ENCODE data around the gene ARPC1B.
A peak's percentile ranks its signal among the peaks of the same experiment; 100 is the strongest.
"Not testable (repeated sequence)": the region's sequence is repeated elsewhere in the genome, so short reads cannot be mapped to it uniquely, and the experiment has no call there.

The ARPC1B gene

GRCh38 chr7:99369767-99370391 lies 4.7 kb upstream of the ARPC1B start:
- no peak for DNase-seq

GRCh38 chr7:99371376-99371920 lies 3.1 kb upstream of the ARPC1B start:
- DNase-seq: no peak

GRCh38 chr7:99372275-99373090 lies 2.0 kb upstream of the ARPC1B start:
- no peak for DNase-seq

- DNase-seq: no peak
Measured at GRCh38 chr7:99373091-99374066, 1.2 kb upstream of the ARPC1B start.

DNA sequence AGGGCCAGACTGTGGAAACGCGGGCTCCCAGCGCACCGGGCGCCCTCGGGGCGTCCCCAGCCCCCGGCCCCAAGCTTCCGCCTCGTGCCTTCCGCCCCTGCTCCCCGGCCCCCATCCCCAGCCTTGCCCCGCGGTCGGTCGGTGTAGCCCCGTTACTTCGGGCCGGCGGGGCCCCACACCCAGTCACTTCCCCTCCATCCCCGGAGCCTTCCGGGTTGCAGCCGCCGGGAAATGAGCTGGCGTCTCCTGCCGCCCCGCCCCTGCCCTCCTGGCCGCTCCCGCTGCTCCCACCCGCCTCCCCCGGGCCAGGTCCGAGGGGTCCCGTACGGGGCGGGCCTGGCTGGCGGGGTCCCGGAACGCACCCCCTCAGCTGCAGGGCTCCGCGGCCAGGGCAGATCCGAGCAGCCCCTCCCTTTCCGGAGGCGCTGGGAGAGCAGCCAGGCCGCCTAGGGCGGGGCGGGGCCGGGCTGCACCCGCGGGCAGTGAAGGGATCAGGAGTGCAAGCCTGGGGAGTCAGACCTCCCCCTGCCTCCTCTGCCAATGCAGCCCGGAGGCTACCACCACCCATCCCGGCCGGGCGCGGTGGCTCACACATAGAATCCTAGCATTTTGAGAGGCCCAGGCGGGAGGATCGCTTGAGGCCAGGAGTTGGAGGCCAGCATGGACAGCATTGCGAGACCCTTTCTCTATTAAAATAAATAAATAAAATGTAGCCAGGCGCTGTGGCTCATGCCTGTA lies 709 bp downstream of the ARPC1B start:
- DNase-seq: peak; percentile 28 to 58

GRCh38 chr7:99379043-99379577 lies 4.6 kb downstream of the ARPC1B start:
- no peak for DNase-seq

DNA sequence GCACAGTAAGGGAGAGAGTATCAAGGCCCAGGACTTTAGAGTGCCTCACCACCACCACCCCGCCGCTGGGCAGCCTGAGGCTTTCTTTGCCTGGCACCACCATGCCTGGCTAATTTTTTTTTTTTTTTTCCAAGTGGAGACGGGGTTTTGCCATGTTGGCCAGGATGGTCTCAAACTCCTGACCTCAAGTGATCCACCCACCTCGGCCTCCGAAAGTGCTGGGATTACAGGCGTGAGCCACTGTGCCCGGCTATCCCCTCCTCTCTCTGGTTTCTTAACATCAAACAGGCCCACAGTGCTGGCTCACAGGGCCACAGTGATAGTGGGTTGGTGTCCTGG lies 5.1 kb downstream of the ARPC1B start:
- not testable (repeated sequence) for DNase-seq

DNA sequence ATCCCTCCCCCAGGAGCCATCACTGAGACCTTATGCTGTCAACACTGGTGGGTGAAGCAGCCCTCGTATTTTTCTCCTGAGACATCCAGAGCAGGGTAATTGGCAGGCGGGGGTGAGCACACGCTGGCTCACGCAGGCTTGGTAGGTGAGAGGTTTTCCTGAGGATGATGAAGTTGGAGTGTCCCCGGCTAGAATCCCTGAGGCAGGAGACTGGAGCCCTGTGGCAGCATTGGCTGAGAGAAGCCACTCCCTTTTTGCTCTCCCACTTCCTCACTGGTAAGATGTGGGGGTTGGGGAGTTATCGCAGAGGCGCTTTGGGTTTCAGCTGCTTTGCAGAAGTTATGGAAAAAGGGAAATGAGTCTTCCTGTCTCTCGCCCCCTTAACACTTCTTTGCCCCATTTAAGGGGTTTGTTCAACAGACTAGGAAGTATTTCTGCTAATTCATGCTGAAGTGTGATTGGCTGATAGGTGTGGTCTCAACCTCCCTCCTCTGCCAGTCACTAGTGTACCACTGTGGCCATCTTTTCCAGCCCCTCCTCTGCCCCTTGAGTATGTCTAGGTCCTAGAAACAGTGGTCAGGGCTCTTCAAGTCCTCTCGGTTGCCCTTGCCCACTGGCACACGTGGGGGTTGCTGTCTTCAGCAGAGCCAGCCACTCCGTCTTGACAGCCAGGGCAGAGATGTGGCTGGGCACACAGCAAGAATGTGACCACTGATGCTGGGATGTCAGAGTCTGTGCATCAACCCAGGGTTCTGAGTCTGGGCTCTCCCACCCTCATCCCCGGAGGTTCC lies 5.7 kb downstream of the ARPC1B start:
- DNase-seq: no peak

- DNase-seq: no peak
Measured at GRCh38 chr7:99380823-99381663, 6.5 kb downstream of the ARPC1B start.

DNA sequence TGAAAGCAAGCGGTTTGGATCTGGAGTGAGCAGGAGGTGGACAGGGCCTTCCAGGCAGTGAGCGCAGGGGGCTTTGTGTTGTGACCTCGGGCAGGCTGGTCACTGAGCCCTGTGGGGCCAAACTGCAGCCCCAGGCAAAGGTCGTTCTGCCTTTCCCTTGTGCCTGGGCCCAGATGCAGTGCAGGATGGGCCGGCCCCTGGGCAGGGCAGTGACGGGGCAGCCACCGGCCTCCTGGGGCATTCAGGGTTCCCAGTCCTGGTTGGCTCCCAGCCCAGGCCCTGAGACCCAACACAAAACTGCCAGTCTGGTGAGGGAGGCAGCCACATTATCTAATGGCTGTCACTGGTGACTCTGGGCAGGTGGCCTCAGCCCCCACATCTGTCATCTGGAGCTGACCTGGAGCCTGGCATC lies 7.1 kb downstream of the ARPC1B start:
- no peak for DNase-seq

- DNase-seq: no peak
Measured at GRCh38 chr7:99383203-99383602, 8.7 kb downstream of the ARPC1B start.

DNA sequence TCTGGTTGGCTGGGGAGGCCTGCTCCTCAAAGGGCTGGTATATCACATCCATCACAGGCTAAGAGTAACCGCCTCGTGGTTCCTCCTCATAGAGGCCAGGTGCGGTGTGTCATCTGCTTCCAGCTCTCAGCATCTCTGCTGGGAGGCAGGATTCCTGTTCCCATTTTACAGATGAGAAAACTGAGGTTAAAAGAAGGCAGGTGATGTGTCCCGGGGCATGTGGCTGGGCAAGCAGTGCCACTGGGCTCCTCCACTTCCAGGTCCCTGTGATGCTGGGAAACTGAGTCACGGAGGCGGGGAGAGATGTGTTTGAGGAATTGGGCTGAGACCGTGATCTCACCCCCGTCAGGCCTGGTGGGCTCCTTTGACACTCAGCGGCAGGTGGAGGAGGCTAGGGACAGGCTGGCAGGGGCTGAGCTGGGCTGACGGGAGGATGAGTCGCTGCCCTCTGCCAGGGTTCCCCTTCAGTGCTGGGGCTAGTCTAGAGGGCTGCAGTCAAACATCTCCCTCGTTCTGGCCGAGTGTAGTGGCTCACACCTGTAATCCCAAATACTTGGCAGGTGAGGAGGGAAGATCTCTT lies 9.4 kb downstream of the ARPC1B start:
- DNase-seq: no peak

DNA sequence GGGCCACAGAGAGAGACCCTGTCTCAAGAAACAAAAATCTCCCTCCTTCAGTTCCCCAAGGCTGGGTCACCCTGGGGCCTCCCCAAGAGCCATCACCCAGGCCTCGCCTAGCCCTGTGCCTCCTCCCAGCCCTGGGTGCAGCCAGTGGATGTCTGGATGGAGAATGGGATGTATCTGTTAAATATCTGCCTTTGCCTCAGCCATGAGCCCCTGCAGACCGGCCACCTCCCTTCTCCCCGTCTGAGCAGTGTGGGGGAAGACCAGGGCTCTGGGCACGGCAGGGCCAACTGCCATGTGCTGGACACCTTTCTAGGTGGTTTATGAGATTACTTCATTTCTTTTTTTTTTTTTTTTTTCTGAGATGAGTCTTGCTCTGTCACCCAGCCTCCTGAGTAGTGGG lies 10.0 kb downstream of the ARPC1B start:
- DNase-seq: no peak

DNA sequence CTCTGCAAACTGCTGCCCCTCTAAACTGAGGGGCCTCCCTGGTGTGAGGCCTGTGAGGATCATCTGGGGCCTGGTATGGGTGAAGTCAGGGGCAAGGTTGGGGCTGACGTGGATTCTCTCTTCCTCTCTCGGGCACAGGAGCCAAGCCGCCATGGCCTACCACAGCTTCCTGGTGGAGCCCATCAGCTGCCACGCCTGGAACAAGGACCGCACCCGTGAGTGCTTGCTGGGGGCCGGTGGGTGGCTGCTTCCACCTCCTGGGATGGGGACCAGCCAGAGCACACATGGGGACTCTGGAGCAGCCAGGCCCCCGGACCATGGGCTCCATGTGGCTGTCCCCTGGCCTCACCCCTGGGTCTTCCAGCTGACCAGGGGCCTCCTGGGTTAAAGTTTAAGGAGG lies 11.0 kb downstream of the ARPC1B start:
- no peak for DNase-seq

DNA sequence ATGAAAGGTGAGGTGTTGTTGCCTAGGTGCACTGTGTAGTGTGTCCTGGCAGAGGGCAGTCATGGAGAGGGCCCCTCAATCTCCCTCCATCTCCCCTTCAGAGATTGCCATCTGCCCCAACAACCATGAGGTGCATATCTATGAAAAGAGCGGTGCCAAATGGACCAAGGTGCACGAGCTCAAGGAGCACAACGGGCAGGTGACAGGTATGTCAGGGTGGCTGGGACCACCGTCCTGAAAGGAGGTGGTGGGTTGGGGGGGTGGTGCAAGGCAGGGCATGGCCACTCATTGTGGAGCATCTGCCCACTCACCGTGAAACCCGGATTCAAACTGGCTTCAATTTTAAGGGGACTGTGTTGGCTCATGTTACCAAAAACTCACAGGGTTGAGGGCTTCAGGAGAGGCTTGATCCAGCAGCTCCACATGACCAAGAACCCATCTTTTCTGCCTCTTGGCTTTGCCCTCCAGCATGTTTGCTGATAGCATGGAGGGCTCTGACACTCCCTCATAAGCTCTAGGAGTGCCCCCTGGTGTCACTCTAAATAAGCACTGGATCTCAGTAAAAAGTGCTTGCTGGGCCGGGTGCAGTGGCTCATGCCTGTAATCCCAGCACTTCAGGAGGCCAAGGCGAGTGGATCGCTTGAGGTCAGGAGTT lies 12.2 kb downstream of the ARPC1B start:
- peak; percentile 6 to 22 for DNase-seq

DNA sequence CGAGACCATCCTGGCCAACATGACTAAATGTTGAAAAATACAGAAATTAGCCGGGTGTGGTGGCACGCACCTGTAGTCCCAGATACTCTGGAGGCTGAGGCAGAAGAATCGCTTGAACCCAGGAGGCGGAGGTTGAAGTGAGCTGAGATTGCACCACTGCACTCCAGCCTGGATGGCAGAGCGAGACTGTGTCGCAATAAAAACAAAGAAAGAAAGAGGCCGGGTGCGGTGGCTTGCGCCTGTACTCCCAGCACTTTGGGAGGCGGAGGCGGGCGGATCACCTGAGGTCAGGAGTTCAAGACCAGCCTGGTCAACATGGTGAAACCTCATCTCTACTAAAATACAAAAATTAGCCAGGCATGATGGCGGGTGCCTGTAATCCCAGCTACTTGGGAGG lies 12.7 kb downstream of the ARPC1B start:
- DNase-seq: not testable (repeated sequence)

DNA sequence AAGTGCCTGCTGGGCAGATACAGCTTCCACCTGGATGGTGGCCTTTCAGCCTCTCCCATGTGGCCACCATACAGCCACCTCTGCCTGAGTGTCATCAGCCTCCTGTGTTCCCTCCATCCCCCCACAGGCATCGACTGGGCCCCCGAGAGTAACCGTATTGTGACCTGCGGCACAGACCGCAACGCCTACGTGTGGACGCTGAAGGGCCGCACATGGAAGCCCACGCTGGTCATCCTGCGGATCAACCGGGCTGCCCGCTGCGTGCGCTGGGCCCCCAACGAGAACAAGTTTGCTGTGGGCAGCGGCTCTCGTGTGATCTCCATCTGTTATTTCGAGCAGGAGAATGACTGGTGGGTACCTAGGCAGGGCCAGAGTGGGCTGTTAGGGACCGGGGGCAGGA lies 13.4 kb downstream of the ARPC1B start:
- DNase-seq: no peak

- DNase-seq: no peak
Measured at GRCh38 chr7:99389772-99390171, 15.2 kb downstream of the ARPC1B start.

DNA sequence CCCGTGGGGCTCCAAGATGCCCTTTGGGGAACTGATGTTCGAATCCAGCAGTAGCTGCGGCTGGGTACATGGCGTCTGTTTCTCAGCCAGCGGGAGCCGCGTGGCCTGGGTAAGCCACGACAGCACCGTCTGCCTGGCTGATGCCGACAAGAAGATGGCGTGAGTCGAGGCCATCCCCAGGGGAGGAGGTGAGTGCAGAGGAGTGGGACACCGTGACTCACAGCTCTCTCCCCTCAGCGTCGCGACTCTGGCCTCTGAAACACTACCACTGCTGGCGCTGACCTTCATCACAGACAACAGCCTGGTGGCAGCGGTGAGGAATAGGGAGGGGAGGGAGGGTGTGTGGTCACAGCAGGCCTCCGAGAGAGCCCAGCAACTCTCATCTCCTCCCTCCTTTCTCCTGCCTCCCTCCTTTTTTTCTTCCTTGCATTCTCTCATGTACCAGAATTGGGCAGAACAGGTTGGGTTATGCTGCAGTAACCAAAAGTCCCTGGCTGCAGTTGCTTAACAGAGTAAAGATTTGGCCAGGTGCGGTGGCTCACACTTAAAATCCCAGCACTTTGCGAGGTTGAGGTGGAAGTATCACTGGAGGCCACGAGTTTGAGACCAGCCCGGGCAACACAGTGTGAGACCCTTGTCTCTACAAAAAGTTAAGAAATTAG lies 16.5 kb downstream of the ARPC1B start:
- no peak for DNase-seq

Data from SHP77 (cell line).